ENCODE results near the gene CACNB2.

The CACNB2 gene

GRCh38 chr10:18472977-18473376 lies 332.8 kb downstream of the CACNB2 start:
- DNase-seq: no peak

- DNase-seq: no peak
These were observed 333.3 kb downstream of the CACNB2 start for GRCh38 chr10:18473424-18474117.

GRCh38 chr10:18474118-18474455 lies 333.9 kb downstream of the CACNB2 start:
- no peak for DNase-seq

- DNase-seq: no peak
These were observed 335.9 kb downstream of the CACNB2 start for GRCh38 chr10:18476076-18476647.

- DNase-seq: no peak
These were observed 338.1 kb downstream of the CACNB2 start for GRCh38 chr10:18478354-18478753.

GRCh38 chr10:18479502-18479901 lies 339.3 kb downstream of the CACNB2 start:
- no peak for DNase-seq

- DNase-seq: no peak
These were observed 343.4 kb downstream of the CACNB2 start for GRCh38 chr10:18483516-18484186.

GRCh38 chr10:18486438-18486837 lies 346.2 kb downstream of the CACNB2 start:
- no peak for DNase-seq

GRCh38 chr10:18490755-18491154 lies 350.5 kb downstream of the CACNB2 start:
- no peak for DNase-seq

- no peak for DNase-seq
These were observed 357.7 kb downstream of the CACNB2 start for GRCh38 chr10:18497806-18498369.

GRCh38 chr10:18498998-18499397 lies 358.8 kb downstream of the CACNB2 start:
- DNase-seq: no peak

GRCh38 chr10:18500576-18500975 lies 360.4 kb downstream of the CACNB2 start:
- no peak for DNase-seq

- DNase-seq: no peak
These were observed 361.0 kb downstream of the CACNB2 start for GRCh38 chr10:18501198-18501597.

GRCh38 chr10:18501629-18502028 lies 361.4 kb downstream of the CACNB2 start:
- no peak for DNase-seq

- DNase-seq: no peak
These were observed 363.9 kb downstream of the CACNB2 start for GRCh38 chr10:18504161-18504560.

GRCh38 chr10:18505456-18506118 lies 365.4 kb downstream of the CACNB2 start:
- no peak for DNase-seq

- no peak for DNase-seq
These were observed 368.4 kb downstream of the CACNB2 start for GRCh38 chr10:18508587-18508986.

- DNase-seq: no peak
These were observed 374.3 kb downstream of the CACNB2 start for GRCh38 chr10:18514537-18514936.

- DNase-seq: no peak
These were observed 376.6 kb downstream of the CACNB2 start for GRCh38 chr10:18516851-18517250.

- no peak for DNase-seq
These were observed 382.8 kb downstream of the CACNB2 start for GRCh38 chr10:18523025-18523424.

- no peak for DNase-seq
These were observed 383.6 kb downstream of the CACNB2 start for GRCh38 chr10:18523858-18524257.

GRCh38 chr10:18527687-18528086 lies 387.5 kb downstream of the CACNB2 start:
- DNase-seq: no peak

- no peak for DNase-seq
These were observed 388.1 kb downstream of the CACNB2 start for GRCh38 chr10:18528292-18528691.
